Endodermal cell (in vitro differentiated cells): ENCODE results near the gene LRP11. TPM values are rescaled to one million over a fixed set of nuclear protein-coding genes. Genes with fewer than 3 reads are reported as not detected.

Experiments
- DNase-seq: peaks from one replicate; pipeline ENCODE4 v3.0.0-alpha.2; 2017
- H3K27ac ChIP-seq: 2 replicates; pipeline ENCODE4 v1.5.1; 2013; ENCODE audit warnings: mild to moderate bottlenecking, low read depth, low read length, moderate library complexity
- H3K27me3 ChIP-seq: 2 replicates; pipeline ENCODE4 v1.6.1; 2013; ENCODE audit warnings: mild to moderate bottlenecking, low read length, moderate library complexity; ENCODE audit not compliant: insufficient read depth, control insufficient read depth, poor library complexity, severe bottlenecking
- H3K36me3 ChIP-seq: 2 replicates; pipeline ENCODE4 v1.7.0; 2013; ENCODE audit warnings: mild to moderate bottlenecking, low read length, moderate library complexity; ENCODE audit not compliant: control insufficient read depth, insufficient read depth
- H3K4me1 ChIP-seq: one replicate; pipeline ENCODE4 v1.7.0; 2013; ENCODE audit warnings: low read length; ENCODE audit not compliant: control insufficient read depth, insufficient read depth
- H3K4me3 ChIP-seq: 2 replicates; pipeline ENCODE4 v1.5.1; 2013; ENCODE audit warnings: mild to moderate bottlenecking, low read length, moderate library complexity
- H3K9ac ChIP-seq: 2 replicates; pipeline ENCODE4 v1.6.1; 2013; ENCODE audit warnings: mild to moderate bottlenecking, low read length, moderate library complexity; ENCODE audit not compliant: poor library complexity, severe bottlenecking; ENCODE audit errors: extremely low read depth
- H3K9me3 ChIP-seq: 2 replicates; pipeline ENCODE4 v1.6.1; 2013; ENCODE audit warnings: mild to moderate bottlenecking, low read length, moderate library complexity; ENCODE audit not compliant: control insufficient read depth
- H3K27ac Mint-ChIP-seq: 2 replicates; pipeline ENCODE4 v1.8.0; 2020; ENCODE audit warnings: mixed read lengths
- H3K27me3 Mint-ChIP-seq: 2 replicates; pipeline ENCODE4 v1.8.0; 2021; ENCODE audit warnings: mild to moderate bottlenecking, mixed read lengths; ENCODE audit not compliant: insufficient read depth
- H3K36me3 Mint-ChIP-seq: 2 replicates; pipeline ENCODE4 v1.8.0; 2020; ENCODE audit warnings: low read depth, mixed read lengths
- H3K4me1 Mint-ChIP-seq: 2 replicates; pipeline ENCODE4 v1.8.0; 2020; ENCODE audit warnings: mixed read lengths
- H3K4me3 Mint-ChIP-seq: 2 replicates; pipeline ENCODE4 v1.8.0; 2020; ENCODE audit warnings: mild to moderate bottlenecking, moderate library complexity, mixed read lengths
- H3K9me3 Mint-ChIP-seq: 2 replicates; pipeline ENCODE4 v1.8.0; 2020; ENCODE audit warnings: mild to moderate bottlenecking, mixed read lengths
- WGBS, 2 experiments: methylation state at CpG; one replicate each; pipeline versions ENCODE4 v1.1.5 to v1.1.7; 2013; ENCODE audit warnings: missing lambda C conversion rate in 2 of 2, mixed read lengths in 1 of 2; ENCODE audit not compliant: insufficient coverage in 1 of 2, insufficient read length in 1 of 2; 5-methylcytosine and 5-hydroxymethylcytosine counted together
- total RNA-seq, 2 donors: library from RNA; stranded (reverse); fragmentation: NEBNext Ultra II Directional in 1 of 2; extraction: Animal tissue kit (Norgen Biotek cat#: 25700) in 1 of 2; gene quantifications; 2 replicates in 1 of 2; 3 replicates in 1 of 2; pipeline ENCODE4 v1.2.1, GENCODE V29; 2021
- TF ChIP-seq, protein P1 (sequence below): fragments of 200-600 bp; sonication (generic); conservative IDR thresholded peaks from 2 replicates; pipeline ENCODE4 v1.5.0; 2021; ENCODE audit warnings: antibody characterized with exemption, mild to moderate bottlenecking

LRP11 gene
- total RNA-seq, 2 donors from 2014 or later, result 3.6 to 6.0 TPM

DNA sequence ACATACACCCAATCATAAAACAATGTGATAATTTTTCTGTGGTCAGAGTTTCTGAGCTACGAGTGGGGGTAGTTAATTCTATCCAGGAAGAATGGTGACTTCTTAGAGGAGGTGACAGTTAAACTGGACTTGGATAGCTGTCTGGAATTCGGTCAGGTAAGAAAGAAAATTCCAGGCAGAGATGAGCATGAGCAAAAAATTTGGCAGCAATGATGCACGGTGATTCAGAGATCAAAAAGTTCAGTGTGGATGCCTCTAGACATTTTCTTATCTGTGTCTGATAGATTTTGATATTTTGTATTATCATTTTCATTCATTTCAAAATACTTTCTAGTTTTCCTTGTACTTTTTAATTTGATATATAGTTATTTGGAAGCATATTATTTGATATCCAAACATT lies 21.7 kb upstream of the LRP11 start:
- Mint-ChIP-seq H3K4me1 (no peaks in the 10 kb centered on the region), H3K27me3 (peaks cover 58% of the 10 kb centered on the region), H3K36me3 (no peaks in the 10 kb centered on the region), H3K27ac (no peak overlapping the region), H3K9me3 (no peaks in the 10 kb centered on the region), H3K4me3 (no peak overlapping the region)
- DNase-seq, result no peak
- 89% methylated on average over 3 of the region's 3 CpGs for WGBS, 2 experiments
- TF ChIP-seq, protein P1, sequence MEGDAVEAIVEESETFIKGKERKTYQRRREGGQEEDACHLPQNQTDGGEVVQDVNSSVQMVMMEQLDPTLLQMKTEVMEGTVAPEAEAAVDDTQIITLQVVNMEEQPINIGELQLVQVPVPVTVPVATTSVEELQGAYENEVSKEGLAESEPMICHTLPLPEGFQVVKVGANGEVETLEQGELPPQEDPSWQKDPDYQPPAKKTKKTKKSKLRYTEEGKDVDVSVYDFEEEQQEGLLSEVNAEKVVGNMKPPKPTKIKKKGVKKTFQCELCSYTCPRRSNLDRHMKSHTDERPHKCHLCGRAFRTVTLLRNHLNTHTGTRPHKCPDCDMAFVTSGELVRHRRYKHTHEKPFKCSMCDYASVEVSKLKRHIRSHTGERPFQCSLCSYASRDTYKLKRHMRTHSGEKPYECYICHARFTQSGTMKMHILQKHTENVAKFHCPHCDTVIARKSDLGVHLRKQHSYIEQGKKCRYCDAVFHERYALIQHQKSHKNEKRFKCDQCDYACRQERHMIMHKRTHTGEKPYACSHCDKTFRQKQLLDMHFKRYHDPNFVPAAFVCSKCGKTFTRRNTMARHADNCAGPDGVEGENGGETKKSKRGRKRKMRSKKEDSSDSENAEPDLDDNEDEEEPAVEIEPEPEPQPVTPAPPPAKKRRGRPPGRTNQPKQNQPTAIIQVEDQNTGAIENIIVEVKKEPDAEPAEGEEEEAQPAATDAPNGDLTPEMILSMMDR, result no peak
- no peak overlapping the region for H3K4me3 ChIP-seq
- H3K27me3 ChIP-seq, result peaks cover 32% of the 10 kb centered on the region
- no peaks in the 10 kb centered on the region for H3K4me1 ChIP-seq
- H3K9ac ChIP-seq, result no peak overlapping the region
- H3K36me3 ChIP-seq, result no peaks in the 10 kb centered on the region
- H3K27ac ChIP-seq, result no peak overlapping the region
- H3K9me3 ChIP-seq, result no peaks in the 10 kb centered on the region

DNA sequence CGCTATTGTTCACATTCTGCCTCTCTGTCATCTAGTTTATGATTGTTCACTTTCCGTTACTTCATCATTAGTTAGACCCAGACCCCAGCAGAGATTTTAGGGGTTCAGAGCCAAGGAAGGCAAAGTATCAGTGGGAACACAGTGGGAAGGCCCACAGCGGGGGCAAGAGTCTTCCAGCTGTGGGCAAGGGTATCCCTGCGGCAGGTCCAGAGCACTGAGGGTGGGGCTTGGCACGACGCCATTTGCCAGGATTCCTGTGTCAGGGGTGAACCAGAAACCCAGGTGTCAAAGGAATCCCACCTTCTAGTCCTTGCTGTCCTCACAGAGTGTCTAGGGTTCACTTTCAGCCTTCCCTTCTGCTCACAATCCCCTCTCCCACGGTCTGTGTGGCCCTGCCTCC lies 20.5 kb upstream of the LRP11 start:
- H3K4me1 ChIP-seq, result peaks cover 2% of the 10 kb centered on the region
- Mint-ChIP-seq H3K9me3 (no peaks in the 10 kb centered on the region), H3K4me3 (no peak overlapping the region), H3K27me3 (peaks cover 63% of the 10 kb centered on the region), H3K27ac (no peak overlapping the region), H3K36me3 (no peaks in the 10 kb centered on the region), H3K4me1 (no peaks in the 10 kb centered on the region)
- 87 to 90% methylated on average over 6 to 7 of the region's 7 CpGs for WGBS, 2 experiments
- TF ChIP-seq, protein P1, result no peak
- H3K9ac ChIP-seq, result no peak overlapping the region
- H3K36me3 ChIP-seq, result no peaks in the 10 kb centered on the region
- H3K4me3 ChIP-seq, result no peak overlapping the region
- no peaks in the 10 kb centered on the region for H3K9me3 ChIP-seq
- no peak for DNase-seq
- no peak overlapping the region for H3K27ac ChIP-seq
- peaks cover 45% of the 10 kb centered on the region for H3K27me3 ChIP-seq

- Mint-ChIP-seq H3K4me3 (no peak overlapping the region), H3K9me3 (no peaks in the 10 kb centered on the region), H3K4me1 (no peaks in the 10 kb centered on the region), H3K27ac (no peak overlapping the region), H3K27me3 (peaks cover 64% of the 10 kb centered on the region), H3K36me3 (no peaks in the 10 kb centered on the region)
- Histone ChIP-seq H3K4me3 (no peak overlapping the region), H3K9ac (no peak overlapping the region), H3K4me1 (peaks cover 2% of the 10 kb centered on the region), H3K27ac (no peak overlapping the region), H3K9me3 (no peaks in the 10 kb centered on the region), H3K36me3 (no peaks in the 10 kb centered on the region), H3K27me3 (peaks cover 49% of the 10 kb centered on the region)
- WGBS, 2 experiments, result 45 to 59% methylated on average over 8 to 11 of the region's 11 CpGs
- TF ChIP-seq, protein P1, result peak; percentile 53
- DNase-seq, result peak; percentile 86
Measured at GRCh38 chr6:149884215-149884614, 20.1 kb upstream of the LRP11 start.
